Activated CD4-positive, CD25-positive, alpha-beta regulatory T cell treated with anti-CD3 and anti-CD28 coated beads, Interleukin-2, amount 50 U/mL, for 72 hours (primary cell): Measurements from ENCODE around the gene PDCD4.

Source experiments
- DNase-seq: peaks from one replicate; pipeline ENCODE4 v3.0.0; 2021

PDCD4 gene

GRCh38 chr10:110927461-110927860 lies 55.7 kb downstream of the PDCD4 start:
- no peak for DNase-seq

DNA sequence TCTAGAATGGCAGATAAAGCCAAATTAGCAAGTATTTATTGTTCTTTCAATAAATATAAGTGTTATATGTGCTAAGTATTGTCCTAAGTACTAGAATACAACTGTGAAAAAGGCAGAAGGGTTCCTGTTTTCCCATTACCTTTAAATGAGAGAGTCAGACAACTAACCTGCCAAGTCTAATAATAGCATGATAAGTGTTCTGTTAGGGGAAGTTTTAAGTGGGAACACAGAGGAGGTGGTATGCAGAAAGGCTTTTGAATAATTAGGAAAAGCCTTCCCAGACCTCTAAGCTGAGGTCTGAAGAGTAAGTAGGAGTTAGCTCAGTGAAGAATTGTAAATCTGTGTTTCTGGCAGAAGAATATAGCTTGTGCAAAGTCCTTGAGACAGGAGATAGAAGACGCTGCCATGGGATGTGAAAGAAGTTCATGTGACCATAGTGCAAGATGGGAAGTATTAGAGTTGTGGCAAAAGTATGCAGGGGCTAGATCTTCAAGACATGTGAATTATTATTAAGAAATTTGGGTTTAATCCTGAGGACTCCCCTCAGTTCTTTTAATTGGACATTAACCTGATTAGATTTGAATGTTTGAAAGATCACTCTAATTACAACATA lies 60.1 kb downstream of the PDCD4 start:
- no peak for DNase-seq

- no peak for DNase-seq
These were observed 60.9 kb downstream of the PDCD4 start for GRCh38 chr10:110932505-110933180.

DNA sequence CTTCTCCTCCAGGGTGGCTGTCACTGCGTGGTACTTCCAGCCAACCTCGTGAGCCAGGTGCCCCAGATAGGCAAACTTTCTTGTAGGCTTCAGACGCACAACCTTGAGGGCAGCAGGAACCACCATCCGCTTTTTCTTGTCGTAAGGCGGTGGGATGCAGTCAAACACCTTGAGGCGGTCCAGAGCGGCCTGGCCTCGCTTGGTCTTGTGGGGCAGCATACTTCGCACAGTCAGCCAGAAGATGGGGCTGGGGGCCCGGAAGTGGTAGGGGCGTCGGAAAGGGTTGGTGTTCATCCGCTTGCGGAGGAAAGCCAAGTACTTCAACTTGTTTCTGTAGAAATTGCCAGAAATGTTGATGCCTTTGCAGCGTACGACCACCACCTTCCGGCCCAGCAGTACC lies 65.0 kb downstream of the PDCD4 start:
- DNase-seq, result no peak

- DNase-seq, result no peak
These were observed 67.7 kb downstream of the PDCD4 start for GRCh38 chr10:110939419-110939818.

DNA sequence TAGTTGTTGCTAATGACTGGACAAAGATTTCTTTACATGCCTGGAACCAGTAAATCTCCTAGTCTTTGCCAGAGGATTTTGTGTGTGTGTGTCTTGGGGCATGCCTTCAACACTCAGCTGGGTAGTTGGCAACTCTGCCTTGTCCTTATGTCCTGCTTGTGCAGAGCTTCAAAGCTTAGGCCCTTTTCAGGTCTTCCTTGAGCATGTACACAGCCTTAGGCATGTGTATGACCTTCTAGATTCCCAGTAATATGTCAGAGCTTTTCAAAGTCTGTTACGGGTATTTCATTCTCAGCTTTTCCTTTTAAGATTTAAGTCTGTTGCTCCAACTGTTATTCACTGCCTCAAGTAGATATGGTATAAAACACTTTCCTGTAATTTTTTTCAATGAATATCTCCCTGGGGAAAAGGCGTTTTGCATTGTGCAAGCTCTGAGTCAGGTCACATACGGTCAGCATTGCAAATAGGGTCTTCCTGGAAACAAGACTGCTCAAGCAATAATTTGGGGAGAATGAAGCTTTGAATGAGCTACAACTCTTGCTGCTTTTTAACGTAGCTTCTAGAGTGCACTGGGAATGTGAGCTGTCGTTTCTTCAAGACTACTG lies 73.2 kb downstream of the PDCD4 start:
- DNase-seq, result no peak

DNA sequence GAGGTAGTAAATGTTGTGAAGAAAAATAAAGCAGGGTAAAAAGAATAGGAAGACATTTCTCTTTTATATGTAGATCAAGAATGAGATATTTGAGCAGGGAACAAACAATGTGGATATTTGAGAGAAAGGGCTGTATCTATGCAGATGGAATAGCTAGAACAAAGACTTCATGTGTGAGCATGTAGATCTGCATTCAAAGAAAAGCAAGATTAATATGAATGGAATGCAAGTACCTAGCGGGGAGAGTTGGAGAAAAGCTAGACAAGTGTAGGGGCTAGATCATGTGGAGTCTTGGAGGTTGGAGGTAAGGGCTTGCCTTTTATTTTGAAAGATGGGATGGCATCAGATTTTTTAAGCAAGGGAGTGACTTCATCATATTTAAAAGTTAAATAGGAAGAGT lies 74.8 kb downstream of the PDCD4 start:
- no peak for DNase-seq

DNA sequence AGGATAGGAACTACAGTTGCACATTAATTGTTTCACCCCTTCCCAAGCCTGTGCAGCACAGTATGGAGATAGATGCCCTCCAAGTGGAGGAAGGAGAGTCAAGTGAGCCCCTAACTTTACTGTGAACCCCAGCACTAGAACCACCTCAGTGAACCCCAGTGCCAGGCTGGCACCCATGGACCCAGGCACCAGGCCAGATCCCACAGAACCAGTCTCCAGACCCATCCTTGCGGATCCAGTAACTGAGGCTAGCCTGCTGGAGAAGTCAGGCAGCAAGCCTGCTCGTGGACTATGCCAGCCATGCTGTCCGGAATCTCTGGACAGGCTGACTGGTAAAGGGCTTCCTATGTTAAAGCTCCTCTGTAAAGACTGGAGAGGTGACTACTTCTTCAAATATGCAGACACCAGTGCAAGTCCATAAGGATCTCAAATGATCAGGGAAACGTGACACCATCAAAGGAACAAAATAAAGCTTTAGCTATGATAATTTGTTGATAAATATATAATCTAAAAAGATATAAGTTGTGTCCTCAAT lies 75.4 kb downstream of the PDCD4 start:
- DNase-seq, result no peak
